B cell (primary cell): ENCODE measurements around the gene ERAS.

Experiments
- EZH2 ChIP-seq: IDR thresholded peaks from 2 replicates; pipeline ENCODE4 v1.6.1; 2012; ENCODE audit warnings: borderline replicate concordance, low read depth, mild to moderate bottlenecking, moderate library complexity, low read length; ENCODE audit not compliant: insufficient read depth, poor library complexity, severe bottlenecking
- TF ChIP-seq, protein P1 (sequence below): fragments of 200-600 bp; IDR thresholded peaks from one replicate; pipeline ENCODE4 v1.8.0; 2022; ENCODE audit warnings: antibody characterized with exemption, mild to moderate bottlenecking

DNA sequence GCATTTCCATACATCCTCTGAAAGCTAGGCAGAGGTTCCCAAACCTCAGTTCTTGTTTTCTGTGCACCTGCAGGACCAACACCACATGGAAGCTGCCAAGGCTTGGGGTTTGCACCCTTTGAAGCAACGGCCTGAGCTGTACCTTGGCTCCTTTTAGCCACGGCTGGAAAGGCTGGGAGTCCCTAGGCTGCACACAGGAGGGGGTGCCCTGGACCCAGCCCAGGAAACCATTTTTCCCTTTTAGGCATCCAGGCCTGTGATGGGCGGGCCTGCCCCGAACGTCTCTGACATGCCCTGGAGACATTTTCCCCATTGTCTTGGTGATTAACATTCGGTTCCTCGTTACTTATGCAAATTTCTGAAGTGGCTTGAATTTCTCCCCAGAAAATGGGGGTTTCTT is 26.5 kb downstream of the ERAS start:
- TF ChIP-seq, protein P1, sequence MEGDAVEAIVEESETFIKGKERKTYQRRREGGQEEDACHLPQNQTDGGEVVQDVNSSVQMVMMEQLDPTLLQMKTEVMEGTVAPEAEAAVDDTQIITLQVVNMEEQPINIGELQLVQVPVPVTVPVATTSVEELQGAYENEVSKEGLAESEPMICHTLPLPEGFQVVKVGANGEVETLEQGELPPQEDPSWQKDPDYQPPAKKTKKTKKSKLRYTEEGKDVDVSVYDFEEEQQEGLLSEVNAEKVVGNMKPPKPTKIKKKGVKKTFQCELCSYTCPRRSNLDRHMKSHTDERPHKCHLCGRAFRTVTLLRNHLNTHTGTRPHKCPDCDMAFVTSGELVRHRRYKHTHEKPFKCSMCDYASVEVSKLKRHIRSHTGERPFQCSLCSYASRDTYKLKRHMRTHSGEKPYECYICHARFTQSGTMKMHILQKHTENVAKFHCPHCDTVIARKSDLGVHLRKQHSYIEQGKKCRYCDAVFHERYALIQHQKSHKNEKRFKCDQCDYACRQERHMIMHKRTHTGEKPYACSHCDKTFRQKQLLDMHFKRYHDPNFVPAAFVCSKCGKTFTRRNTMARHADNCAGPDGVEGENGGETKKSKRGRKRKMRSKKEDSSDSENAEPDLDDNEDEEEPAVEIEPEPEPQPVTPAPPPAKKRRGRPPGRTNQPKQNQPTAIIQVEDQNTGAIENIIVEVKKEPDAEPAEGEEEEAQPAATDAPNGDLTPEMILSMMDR, result no peak
- TF ChIP-seq EZH2, result no peak
